Endothelial cell of umbilical vein (primary cell): Measurements from ENCODE around the gene XYLB. TPM values are rescaled to one million over a fixed set of nuclear protein-coding genes. Genes with fewer than 3 reads are reported as not detected.
A peak's percentile ranks its signal among the peaks of the same experiment; 100 is the strongest.

Experiments
- BruUV-seq: library from RNA; stranded (reverse); fragments of 400-500 nt; replicated peaks from 2 replicates; lab custom pipeline; 2021; lab: Mats Ljungman, UMichigan
- CTCF ChIA-PET: fragments of 300-600, 350-600 bp; sonication (Branson Sonifier 250); formaldehyde crosslinking; loops from one replicate; lab custom pipeline; 2021; ENCODE audit warnings: antibody characterized with exemption, inconsistent platforms; lab: Charles Lee
- POLR2A ChIA-PET: fragments of 300-600, 350-600 bp; sonication (Branson Sonifier 250); formaldehyde crosslinking; loops from one replicate; lab custom pipeline; 2021; ENCODE audit warnings: antibody characterized with exemption, inconsistent platforms; lab: Charles Lee
- DNase-seq: peaks from one replicate; pipeline ENCODE4 v3.0.0-alpha.2; 2011; ENCODE audit warnings: low read depth, low spot score
- FAIRE-seq: peaks from 2 replicates; lab custom pipeline; 2011; peaks lifted over from hg19 to GRCh38; lab: Jason Lieb, UNC
- H2AFZ ChIP-seq: 2 replicates; pipeline ENCODE4 v1.6.0; 2012; ENCODE audit warnings: low read depth, low read length, control low read depth, inconsistent platforms
- H3K27ac ChIP-seq: 2 replicates; pipeline ENCODE4 v1.5.1; 2011; ENCODE audit warnings: low read depth, mild to moderate bottlenecking, control low read depth, low read length, moderate library complexity; ENCODE audit not compliant: insufficient read depth
- H3K27me3 ChIP-seq, 2 experiments: 2 replicates each; pipeline versions ENCODE4 v1.6.0 to v1.6.1; 2011; ENCODE audit warnings: low read length in 2 of 2, mixed read lengths in 1 of 2; ENCODE audit not compliant: control insufficient read depth in 2 of 2, insufficient read depth in 2 of 2
- H3K36me3 ChIP-seq, 2 experiments: 2 replicates in 1 of 2; 3 replicates in 1 of 2; pipeline ENCODE4 v1.5.1; 2011; ENCODE audit warnings: low read length in 2 of 2, mild to moderate bottlenecking in 1 of 2, moderate library complexity in 1 of 2; ENCODE audit not compliant: control insufficient read depth in 2 of 2, insufficient read depth in 2 of 2; ENCODE audit errors: extremely low read depth in 1 of 2
- H3K4me1 ChIP-seq: 3 replicates; pipeline ENCODE4 v1.5.1; 2011; ENCODE audit warnings: mild to moderate bottlenecking, low read length; ENCODE audit not compliant: control insufficient read depth, insufficient read depth; ENCODE audit errors: extremely low read depth
- H3K4me2 ChIP-seq: 2 replicates; pipeline ENCODE4 v1.6.1; 2011; ENCODE audit warnings: low read length, control low read depth, mixed read lengths; ENCODE audit not compliant: insufficient read depth
- H3K4me3 ChIP-seq, 3 experiments: fragments of 200-600 bp in 1 of 3; sonication (generic), shearing (Covaris generic) in 1 of 3; replicated peaks in 1 of 3; 2 replicates each; pipeline ENCODE4 v1.5.1; 2011 to 2016; ENCODE audit warnings: control low read depth in 3 of 3, low read length in 3 of 3, mild to moderate bottlenecking in 2 of 3, inconsistent platforms in 1 of 3, low read depth in 1 of 3, moderate library complexity in 1 of 3; ENCODE audit not compliant: insufficient read depth in 1 of 3
- H3K79me2 ChIP-seq: 2 replicates; pipeline ENCODE4 v1.6.0; 2012; ENCODE audit warnings: low read length, inconsistent platforms; ENCODE audit not compliant: control insufficient read depth, insufficient read depth
- H3K9ac ChIP-seq: replicated peaks from 2 replicates; pipeline ENCODE3; 2011; ENCODE audit warnings: low read length, control low read depth; ENCODE audit not compliant: insufficient read depth; ENCODE audit errors: extremely low read depth
- H3K9me1 ChIP-seq: replicated peaks from 3 replicates; pipeline ENCODE4 v1.6.0; 2011; ENCODE audit warnings: mild to moderate bottlenecking, low read length; ENCODE audit not compliant: control insufficient read depth, insufficient read depth; ENCODE audit errors: extremely low read depth
- H3K9me3 ChIP-seq: replicated peaks from 2 replicates; pipeline ENCODE4 v1.5.1; 2012; ENCODE audit warnings: low read length, inconsistent platforms; ENCODE audit not compliant: control insufficient read depth, insufficient read depth
- H4K20me1 ChIP-seq: replicated peaks from 2 replicates; pipeline ENCODE3; 2011; ENCODE audit warnings: mild to moderate bottlenecking, low read length; ENCODE audit not compliant: control insufficient read depth, insufficient read depth; ENCODE audit errors: extremely low read depth
- FOS ChIP-seq: IDR thresholded peaks from 2 replicates; pipeline ENCODE4 v1.6.1; 2011; ENCODE audit warnings: mild to moderate bottlenecking, low read length, moderate library complexity, borderline replicate concordance; ENCODE audit not compliant: insufficient read depth
- JUN ChIP-seq: IDR thresholded peaks from 2 replicates; pipeline ENCODE4 v1.6.1; 2011; ENCODE audit warnings: borderline replicate concordance, low read depth; ENCODE audit not compliant: insufficient read length, insufficient read depth
- POLR2A ChIP-seq: IDR thresholded peaks from 2 replicates; pipeline ENCODE4 v1.6.1; 2012; ENCODE audit warnings: low read depth, mild to moderate bottlenecking, control low read depth, low read length
- dilution Hi-C: fragments of 300-500 bp; cut with MboI; formaldehyde crosslinking; loops from one replicate; pipeline ENCODE4 v1.15.0; 2019; ENCODE audit warnings: low sequenced_read_pairs; ENCODE audit not compliant: extremely low pct_ligation_motif_present
- intact Hi-C: fragments of 100-400 bp; cut with micrococcal nuclease; formaldehyde crosslinking; loops from one replicate; pipeline ENCODE4 v1.10.0; 2022
- polyA plus RNA-seq, 4 experiments: library from polyadenylated mRNA; depleted of rRNA in 3 of 4; stranded (reverse) in 3 of 4; unstranded in 1 of 4; fragments of >200 nt; gene quantifications; 2 replicates each; pipeline versions ENCODE4 v1.2.1 to v1.2.3, GENCODE V29; 2011 to 2012; ENCODE audit warnings: missing spikeins in 1 of 4
- total RNA-seq: library from RNA; stranded (reverse); gene quantifications from 2 replicates; pipeline ENCODE4 v1.2.3, GENCODE V29; 2021

The XYLB gene
- total and polyA plus RNA-seq, 2 donors (not counting 3 experiments of a cell fraction or from before 2014, with no cell fraction given): 3.7 to 4.3 TPM

GRCh38 chr3:38348903-38349302 lies 2.3 kb downstream of the XYLB start:
- H2AFZ ChIP-seq: no peak overlapping the region
- intact Hi-C loops (loop anchor here (5.0 to 10.0 kb wide), 3 partner anchors 148 to 496 kb away; partner anchors contain the start of gene EXOG), dilution Hi-C loops (no loop called here)
- ChIA-PET POLR2A (no interaction called here), CTCF (no interaction called here)
- H3K9me1 ChIP-seq: no peaks in the 10 kb centered on the region
- FAIRE-seq (peak; percentile 72), DNase-seq (peak; percentile 15)
- H3K27ac ChIP-seq: no peak overlapping the region
- no peaks in the 10 kb centered on the region for H3K36me3 ChIP-seq
- no peaks in the 10 kb centered on the region for H3K27me3 ChIP-seq
- no peaks in the 10 kb centered on the region for H4K20me1 ChIP-seq
- peak; percentile 21 for TF ChIP-seq FOS
- no peak for TF ChIP-seq POLR2A
- no peaks in the 10 kb centered on the region for H3K9me3 ChIP-seq
- H3K4me1 ChIP-seq: no peaks in the 10 kb centered on the region
- no peak overlapping the region for H3K9ac ChIP-seq
- no TSS peak for BruUV-seq
- no peak overlapping the region for H3K4me2 ChIP-seq
- H3K79me2 ChIP-seq: no peaks in the 10 kb centered on the region
- no peak overlapping the region for H3K4me3 ChIP-seq

GRCh38 chr3:38349684-38350359 lies 3.2 kb downstream of the XYLB start:
- Histone ChIP-seq H3K4me3 (no peak overlapping the region), H3K27me3 (no peaks in the 10 kb centered on the region), H3K79me2 (no peaks in the 10 kb centered on the region), H3K4me1 (no peaks in the 10 kb centered on the region), H3K9me3 (no peaks in the 10 kb centered on the region), H4K20me1 (no peaks in the 10 kb centered on the region), H3K4me2 (no peak overlapping the region), H3K27ac (no peak overlapping the region), H3K9me1 (no peaks in the 10 kb centered on the region), H3K36me3 (no peaks in the 10 kb centered on the region), H3K9ac (no peak overlapping the region), H2AFZ (no peak overlapping the region)
- POLR2A ChIA-PET: no interaction called here
- dilution Hi-C loops: no loop called here
- TF ChIP-seq JUN (peak; percentile 18), FOS (no peak)
- BruUV-seq: no TSS peak
- FAIRE-seq: no peak
- intact Hi-C loops: loop anchor here (5.0 to 10.0 kb wide), 3 partner anchors 147 to 495 kb away; partner anchors contain the start of gene EXOG
- CTCF ChIA-PET: no interaction called here
- DNase-seq: no peak
